Measurements from ENCODE around the gene CCDC88C. TPM values are rescaled to one million over a fixed set of nuclear protein-coding genes. Genes with fewer than 3 reads are reported as not detected.

Gene CCDC88C
- total and polyA plus RNA-seq, 2 donors (not counting 3 experiments of a cell fraction or from before 2014, with no cell fraction given) = 11.4 to 52.1 TPM

GRCh38 chr14:91344096-91344495 lies 73.5 kb downstream of the CCDC88C start:
- CTCF ChIA-PET = no interaction called here
- dilution Hi-C loops (cut with MboI; ENCODE audit: extremely low pct_ligation_motif_present, low sequenced_read_pairs) = no loop called here
- H3K4me1 ChIP-seq (ENCODE audit: control insufficient read depth, extremely low read depth, insufficient read depth, low read length) = peaks cover 13% of the 10 kb centered on the region
- no peaks in the 10 kb centered on the region for H4K20me1 ChIP-seq (replicated peaks; ENCODE audit: control insufficient read depth, extremely low read depth, insufficient read depth, low read length)
- H3K9ac ChIP-seq (replicated peaks; ENCODE audit: extremely low read depth, insufficient read depth, low read length) = no peak overlapping the region
- no peak overlapping the region for H3K4me3 ChIP-seq (replicated peaks in 1 of 3; ENCODE audit: insufficient read depth in 1 of 3, low read depth in 1 of 3, low read length in 3 of 3)
- peaks cover 0 to 7% of the 10 kb centered on the region in 2 experiments for H3K36me3 ChIP-seq (ENCODE audit: control insufficient read depth in 2 of 2, extremely low read depth in 1 of 2, insufficient read depth in 2 of 2, low read length in 2 of 2)
- H2AFZ ChIP-seq (ENCODE audit: low read depth, low read length) = no peak overlapping the region
- H3K9me3 ChIP-seq (replicated peaks; ENCODE audit: control insufficient read depth, insufficient read depth, low read length) = no peaks in the 10 kb centered on the region
- H3K79me2 ChIP-seq (ENCODE audit: control insufficient read depth, insufficient read depth, low read length) = no peaks in the 10 kb centered on the region
- no peak overlapping the region for H3K4me2 ChIP-seq (ENCODE audit: insufficient read depth, low read length)
- H3K27ac ChIP-seq (ENCODE audit: insufficient read depth, low read depth, low read length) = no peak overlapping the region
- TF ChIP-seq EZH2 (IDR thresholded peaks at IDR 0.05; ENCODE audit: borderline replicate concordance, low read depth, low read length, severe bottlenecking) (no peak), POLR2AphosphoS5 (IDR thresholded peaks at IDR 0.05; ENCODE audit: insufficient read depth, low read depth, low read length) (no peak), FOS (IDR thresholded peaks at IDR 0.05; ENCODE audit: borderline replicate concordance, insufficient read depth, low read length) (peak; percentile 42), POLR2A (IDR thresholded peaks at IDR 0.05; ENCODE audit: low read depth, low read length) (no peak), JUN (IDR thresholded peaks at IDR 0.05; ENCODE audit: borderline replicate concordance, insufficient read depth, insufficient read length, low read depth) (peak; percentile 49), GATA2 (IDR thresholded peaks at IDR 0.05; ENCODE audit: insufficient read depth, insufficient read length, low read depth, low read length) (no peak), MYC (IDR thresholded peaks at IDR 0.05; ENCODE audit: low read depth, low read length) (no peak)
- TF ChIP-seq, protein P1, sequence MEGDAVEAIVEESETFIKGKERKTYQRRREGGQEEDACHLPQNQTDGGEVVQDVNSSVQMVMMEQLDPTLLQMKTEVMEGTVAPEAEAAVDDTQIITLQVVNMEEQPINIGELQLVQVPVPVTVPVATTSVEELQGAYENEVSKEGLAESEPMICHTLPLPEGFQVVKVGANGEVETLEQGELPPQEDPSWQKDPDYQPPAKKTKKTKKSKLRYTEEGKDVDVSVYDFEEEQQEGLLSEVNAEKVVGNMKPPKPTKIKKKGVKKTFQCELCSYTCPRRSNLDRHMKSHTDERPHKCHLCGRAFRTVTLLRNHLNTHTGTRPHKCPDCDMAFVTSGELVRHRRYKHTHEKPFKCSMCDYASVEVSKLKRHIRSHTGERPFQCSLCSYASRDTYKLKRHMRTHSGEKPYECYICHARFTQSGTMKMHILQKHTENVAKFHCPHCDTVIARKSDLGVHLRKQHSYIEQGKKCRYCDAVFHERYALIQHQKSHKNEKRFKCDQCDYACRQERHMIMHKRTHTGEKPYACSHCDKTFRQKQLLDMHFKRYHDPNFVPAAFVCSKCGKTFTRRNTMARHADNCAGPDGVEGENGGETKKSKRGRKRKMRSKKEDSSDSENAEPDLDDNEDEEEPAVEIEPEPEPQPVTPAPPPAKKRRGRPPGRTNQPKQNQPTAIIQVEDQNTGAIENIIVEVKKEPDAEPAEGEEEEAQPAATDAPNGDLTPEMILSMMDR (IDR thresholded peaks at IDR 0.05; ENCODE audit: extremely low read depth in 1 of 2, insufficient read depth in 1 of 2, low read depth in 1 of 2, low read length in 2 of 2) = no peak
- TF ChIP-seq, protein P2, sequence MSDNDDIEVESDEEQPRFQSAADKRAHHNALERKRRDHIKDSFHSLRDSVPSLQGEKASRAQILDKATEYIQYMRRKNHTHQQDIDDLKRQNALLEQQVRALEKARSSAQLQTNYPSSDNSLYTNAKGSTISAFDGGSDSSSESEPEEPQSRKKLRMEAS (IDR thresholded peaks at IDR 0.05; ENCODE audit: insufficient read depth, insufficient read length) = no peak
- POLR2A ChIA-PET = no interaction called here
- intact Hi-C loops (cut with micrococcal nuclease) = no loop called here
- no peaks in the 10 kb centered on the region for H3K27me3 ChIP-seq (ENCODE audit: control insufficient read depth in 2 of 2, insufficient read depth in 2 of 2, low read length in 2 of 2)
- BruUV-seq (replicated peaks) = no TSS peak
- no peaks in the 10 kb centered on the region for H3K9me1 ChIP-seq (replicated peaks; ENCODE audit: control insufficient read depth, extremely low read depth, insufficient read depth, low read length)
- no peak for DNase-seq (ENCODE audit: low read depth, low spot score)
- no peak for FAIRE-seq

All from endothelial cell of umbilical vein (primary cell).